ENCODE data around the gene CLDN22. TPM values are rescaled to one million over a fixed set of nuclear protein-coding genes. Genes with fewer than 3 reads are reported as not detected.

CLDN22 gene
- total and polyA plus RNA-seq, 9 of the 15 experiments (the other 6 are each of a cell fraction or from before 2014, with no cell fraction given): 0.21 TPM; not detected in 8

DNA sequence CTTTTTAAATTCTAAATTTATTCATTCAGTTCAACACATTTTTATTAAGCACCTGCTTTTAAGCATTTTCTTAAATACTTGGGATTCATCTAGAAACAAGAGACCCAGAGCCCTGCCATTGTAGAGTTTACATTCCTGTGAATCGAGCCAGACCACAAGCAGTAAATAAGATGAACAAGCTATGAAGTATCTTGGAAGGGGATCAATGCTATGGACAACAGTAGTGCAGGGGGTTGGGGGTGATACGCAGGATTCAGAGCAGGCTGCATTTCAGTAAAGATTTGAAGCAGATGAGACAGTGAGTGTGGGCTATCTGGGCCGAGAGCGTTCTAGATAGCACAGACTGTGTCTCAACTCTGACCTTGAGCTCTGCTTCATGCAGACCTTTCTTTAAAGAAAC is 35.1 kb downstream of the CLDN22 start:
- CTCF ChIA-PET (ENCODE audit: low intra/inter-chr PET ratio): no interaction called here

More for the DNA sequence above, 35.1 kb downstream of the CLDN22 start:
- H3K4me1 ChIP-seq (replicated peaks in 1 of 2; ENCODE audit: control insufficient read depth in 2 of 2, insufficient read depth in 2 of 2, low read length in 2 of 2): no peaks in the 10 kb centered on the region
- H4K20me1 ChIP-seq (replicated peaks; ENCODE audit: control insufficient read depth, insufficient read depth, low read length): no peaks in the 10 kb centered on the region
- H3K27me3 ChIP-seq (ENCODE audit: control insufficient read depth in 2 of 2, insufficient read depth in 2 of 2, low read length in 2 of 2): no peaks in the 10 kb centered on the region
- POLR2A ChIA-PET: no interaction called here
- H3K79me2 ChIP-seq (ENCODE audit: control insufficient read depth, insufficient read depth, low read length): no peaks in the 10 kb centered on the region
- no peak overlapping the region for H3K4me2 ChIP-seq (ENCODE audit: insufficient read depth, low read length)
- in situ Hi-C loops (cut with MboI): no loop called here
- peaks cover 56% of the 10 kb centered on the region for H3K36me3 ChIP-seq (ENCODE audit: control insufficient read depth, insufficient read depth, low read length)
- TF ChIP-seq, protein P1, sequence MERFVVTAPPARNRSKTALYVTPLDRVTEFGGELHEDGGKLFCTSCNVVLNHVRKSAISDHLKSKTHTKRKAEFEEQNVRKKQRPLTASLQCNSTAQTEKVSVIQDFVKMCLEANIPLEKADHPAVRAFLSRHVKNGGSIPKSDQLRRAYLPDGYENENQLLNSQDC (CRISPR knock-in tag; IDR thresholded peaks at IDR 0.05): no peak
- TF ChIP-seq, protein P2, sequence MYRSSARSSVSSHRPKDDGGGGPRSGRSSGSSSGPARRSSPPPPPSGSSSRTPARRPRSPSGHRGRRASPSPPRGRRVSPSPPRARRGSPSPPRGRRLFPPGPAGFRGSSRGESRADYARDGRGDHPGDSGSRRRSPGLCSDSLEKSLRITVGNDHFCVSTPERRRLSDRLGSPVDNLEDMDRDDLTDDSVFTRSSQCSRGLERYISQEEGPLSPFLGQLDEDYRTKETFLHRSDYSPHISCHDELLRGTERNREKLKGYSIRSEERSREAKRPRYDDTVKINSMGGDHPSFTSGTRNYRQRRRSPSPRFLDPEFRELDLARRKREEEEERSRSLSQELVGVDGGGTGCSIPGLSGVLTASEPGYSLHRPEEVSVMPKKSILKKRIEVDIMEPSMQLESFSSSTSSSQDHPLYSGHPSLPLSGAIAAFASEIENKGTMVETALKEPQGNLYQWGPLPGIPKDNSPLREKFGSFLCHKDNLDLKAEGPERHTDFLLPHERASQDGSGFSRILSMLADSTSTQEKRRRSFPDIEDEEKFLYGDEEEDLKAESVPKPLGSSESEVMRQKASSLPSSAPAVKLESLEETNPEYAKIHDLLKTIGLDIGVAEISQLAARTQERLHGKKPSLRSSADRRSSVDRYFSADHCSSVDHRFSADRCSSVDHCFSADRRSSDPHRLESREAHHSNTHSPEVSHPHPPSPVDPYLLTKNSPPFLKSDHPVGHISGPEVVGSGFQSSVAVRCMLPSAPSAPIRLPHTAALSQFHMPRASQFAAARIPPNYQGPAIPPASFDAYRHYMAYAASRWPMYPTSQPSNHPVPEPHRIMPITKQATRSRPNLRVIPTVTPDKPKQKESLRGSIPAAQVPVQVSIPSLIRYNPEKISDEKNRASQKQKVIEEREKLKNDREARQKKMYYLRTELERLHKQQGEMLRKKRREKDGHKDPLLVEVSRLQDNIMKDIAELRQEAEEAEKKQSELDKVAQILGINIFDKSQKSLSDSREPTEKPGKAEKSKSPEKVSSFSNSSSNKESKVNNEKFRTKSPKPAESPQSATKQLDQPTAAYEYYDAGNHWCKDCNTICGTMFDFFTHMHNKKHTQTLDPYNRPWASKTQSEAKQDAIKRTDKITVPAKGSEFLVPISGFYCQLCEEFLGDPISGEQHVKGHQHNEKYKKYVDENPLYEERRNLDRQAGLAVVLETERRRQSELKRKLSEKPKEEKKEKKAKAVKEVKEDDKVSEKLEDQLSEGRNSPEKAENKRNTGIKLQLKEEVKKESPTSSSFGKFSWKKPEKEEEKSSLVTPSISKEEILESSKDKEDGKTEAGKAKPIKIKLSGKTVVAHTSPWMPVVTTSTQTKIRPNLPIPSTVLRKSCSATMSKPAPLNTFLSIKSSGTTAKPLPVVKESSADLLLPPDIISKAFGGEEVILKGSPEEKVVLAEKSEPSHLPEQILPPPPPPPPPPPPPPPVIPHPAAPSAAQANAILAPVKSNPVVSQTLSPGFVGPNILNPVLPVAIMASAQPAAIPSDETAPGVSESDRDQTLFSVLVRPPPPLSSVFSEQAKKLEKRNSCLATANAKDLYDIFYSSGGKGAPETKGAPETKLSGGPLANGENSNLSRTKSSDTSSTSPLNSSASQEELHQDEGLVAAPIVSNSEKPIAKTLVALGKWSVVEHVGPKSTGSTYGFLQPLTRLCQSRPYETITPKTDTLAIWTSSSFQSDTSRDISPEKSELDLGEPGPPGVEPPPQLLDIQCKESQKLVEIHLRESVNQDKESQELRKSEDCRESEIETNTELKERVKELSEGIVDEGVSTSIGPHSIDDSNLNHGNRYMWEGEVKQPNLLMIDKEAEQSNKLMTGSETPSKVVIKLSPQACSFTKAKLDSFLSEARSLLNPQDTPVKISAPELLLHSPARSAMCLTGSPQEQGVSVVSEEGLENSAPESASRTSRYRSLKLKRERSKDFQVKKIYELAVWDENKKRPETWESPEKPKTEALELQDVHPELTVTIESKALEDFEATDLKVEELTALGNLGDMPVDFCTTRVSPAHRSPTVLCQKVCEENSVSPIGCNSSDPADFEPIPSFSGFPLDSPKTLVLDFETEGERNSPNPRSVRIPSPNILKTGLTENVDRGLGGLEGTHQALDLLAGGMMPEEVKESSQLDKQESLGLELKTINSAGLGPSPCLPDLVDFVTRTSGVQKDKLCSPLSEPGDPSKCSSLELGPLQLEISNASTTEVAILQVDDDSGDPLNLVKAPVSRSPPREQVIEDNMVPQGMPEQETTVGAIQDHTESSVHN (IDR thresholded peaks at IDR 0.05; ENCODE audit: borderline replicate concordance in 1 of 2, low read depth in 1 of 2): no peak
- TF ChIP-seq RB1 (IDR thresholded peaks at IDR 0.05; ENCODE audit: low read depth): no peak
- TF ChIP-seq, protein P3, sequence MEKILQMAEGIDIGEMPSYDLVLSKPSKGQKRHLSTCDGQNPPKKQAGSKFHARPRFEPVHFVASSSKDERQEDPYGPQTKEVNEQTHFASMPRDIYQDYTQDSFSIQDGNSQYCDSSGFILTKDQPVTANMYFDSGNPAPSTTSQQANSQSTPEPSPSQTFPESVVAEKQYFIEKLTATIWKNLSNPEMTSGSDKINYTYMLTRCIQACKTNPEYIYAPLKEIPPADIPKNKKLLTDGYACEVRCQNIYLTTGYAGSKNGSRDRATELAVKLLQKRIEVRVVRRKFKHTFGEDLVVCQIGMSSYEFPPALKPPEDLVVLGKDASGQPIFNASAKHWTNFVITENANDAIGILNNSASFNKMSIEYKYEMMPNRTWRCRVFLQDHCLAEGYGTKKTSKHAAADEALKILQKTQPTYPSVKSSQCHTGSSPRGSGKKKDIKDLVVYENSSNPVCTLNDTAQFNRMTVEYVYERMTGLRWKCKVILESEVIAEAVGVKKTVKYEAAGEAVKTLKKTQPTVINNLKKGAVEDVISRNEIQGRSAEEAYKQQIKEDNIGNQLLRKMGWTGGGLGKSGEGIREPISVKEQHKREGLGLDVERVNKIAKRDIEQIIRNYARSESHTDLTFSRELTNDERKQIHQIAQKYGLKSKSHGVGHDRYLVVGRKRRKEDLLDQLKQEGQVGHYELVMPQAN (IDR thresholded peaks at IDR 0.05; ENCODE audit: borderline replicate concordance): no peak
- TF ChIP-seq HNRNPL (IDR thresholded peaks at IDR 0.05; ENCODE audit: low read depth, low read length): no peak
- TF ChIP-seq TAF7 (tag; IDR thresholded peaks at IDR 0.05): no peak
- TF ChIP-seq CREBBP (IDR thresholded peaks at IDR 0.05; ENCODE audit: low read depth, low read length): no peak
- no peak for TF ChIP-seq TSC22D4 (tag; IDR thresholded peaks at IDR 0.05)
- TF ChIP-seq ZNF76 (CRISPR knock-in tag; IDR thresholded peaks at IDR 0.05; ENCODE audit: borderline replicate concordance): no peak
- ATAC-seq: no peak
- H3K27ac ChIP-seq (ENCODE audit: extremely low read depth, low read depth, low read length): no peak overlapping the region
- no peaks in the 10 kb centered on the region for H3K9me3 ChIP-seq (replicated peaks; ENCODE audit: control insufficient read depth, insufficient read depth, low read depth, low read length)
- no peak overlapping the region for H3K9ac ChIP-seq (ENCODE audit: insufficient read depth in 1 of 2, low read depth in 2 of 2, low read length in 2 of 2)
- no peak overlapping the region for H2AFZ ChIP-seq (ENCODE audit: low read depth, low read length)
- intact Hi-C loops (cut with micrococcal nuclease): no loop called here
- H3K4me3 ChIP-seq: no peak overlapping the region
- H3K9me1 ChIP-seq (ENCODE audit: control insufficient read depth, insufficient read depth, low read length): no peaks in the 10 kb centered on the region
- WGBS (ENCODE audit: insufficient coverage, low coverage, missing lambda C conversion rate): 72% methylated on average over 4 of the region's 4 CpGs
- no peak for FAIRE-seq
- DNase-seq (ENCODE audit: extremely low read depth in 1 of 4, low spot score in 3 of 4): no peak
- BruUV-seq (replicated peaks): no TSS peak

Measured in K562 (cell line).